Tibial artery (tissue), 4 donors: ENCODE results near the gene KRT9.

Experiments used
- DNase-seq, 2 donors: peaks; one replicate each; pipeline ENCODE4 v3.0.0-alpha.2; 2019
- H3K27ac ChIP-seq, 2 donors: fragments of 200-600 bp; sonication (generic) in 1 of 2; 1 replicate in 1 of 2; 2 replicates in 1 of 2; pipeline ENCODE4 v1.5.1; 2018 to 2019; ENCODE audit warnings: mild to moderate bottlenecking in 1 of 2
- H3K27me3 ChIP-seq, 2 donors: fragments of 200-600 bp; sonication (generic) in 1 of 2; one replicate each; pipeline versions ENCODE4 v1.5.1 to v1.6.0; 2016 to 2019
- H3K36me3 ChIP-seq, 3 donors: fragments of 200-600 bp; sonication (generic) in 2 of 3; one replicate each; pipeline ENCODE4 v1.5.1; 2016 to 2019; ENCODE audit warnings: mild to moderate bottlenecking in 2 of 3
- H3K4me1 ChIP-seq, 4 donors: fragments of 200-600 bp; sonication (generic) in 2 of 4; 1 replicate in 3 of 4; 2 replicates in 1 of 4; pipeline ENCODE4 v1.5.1; 2016 to 2019
- H3K4me3 ChIP-seq, 2 donors: fragments of 200-600 bp; sonication (generic) in 1 of 2; 1 replicate in 1 of 2; 2 replicates in 1 of 2; pipeline ENCODE4 v1.5.1; 2018 to 2019; ENCODE audit warnings: mild to moderate bottlenecking in 2 of 2
- H3K9me3 ChIP-seq, 3 donors: fragments of 200-600 bp; sonication (generic) in 1 of 3; one replicate each; pipeline ENCODE4 v1.5.1; 2016 to 2019
- CTCF ChIP-seq, 2 experiments: fragments of 200-600 bp in 1 of 2; fragments of 450-650 bp in 1 of 2; IDR thresholded peaks; one replicate each; pipeline ENCODE4 v1.5.1; 2017 to 2019; ENCODE audit warnings: antibody characterized with exemption in 2 of 2, mild to moderate bottlenecking in 1 of 2, moderate library complexity in 1 of 2
- intact Hi-C: fragments of 100-400 bp; cut with DNase I; formaldehyde crosslinking; loops from one replicate; pipeline ENCODE4 v1.15.0; 2023; ENCODE audit warnings: low total_unique reads

Gene KRT9

GRCh38 chr17:41518789-41519449, 52.9 kb downstream of the KRT9 start, which contains the start of gene KRT15:
KRT15 (minus strand) TSS chr17:41518890; CDS start chr17:41518827, 63 bp downstream.
- Histone ChIP-seq H3K27ac (no peak within 1 kb of the TSS), H3K9me3 (no peaks in the 10 kb centered on the region), H3K4me1 (peaks cover 0 to 14% (median 0%) of the 10 kb centered on the region in 4 donors), H3K36me3 (peaks cover 0 to 13% (median 0%) of the 10 kb centered on the region in 3 donors), H3K4me3 (no peak within 1 kb of the TSS), H3K27me3 (peaks cover 0 to 35% of the 10 kb centered on the region in 2 donors)
- no peak for DNase-seq
- intact Hi-C loops: no loop called here
- TF ChIP-seq CTCF (IDR thresholded peaks at IDR 0.05): no peak

GRCh38 chr17:41518031-41518430, 53.8 kb downstream of the KRT9 start:
- TF ChIP-seq CTCF (IDR thresholded peaks at IDR 0.05): no peak
- Histone ChIP-seq H3K27me3 (peaks cover 0 to 35% of the 10 kb centered on the region in 2 donors), H3K27ac (no peak overlapping the region), H3K9me3 (no peaks in the 10 kb centered on the region), H3K4me3 (no peak overlapping the region), H3K36me3 (peaks cover 0 to 13% (median 0%) of the 10 kb centered on the region in 3 donors), H3K4me1 (peaks cover 0 to 12% (median 0%) of the 10 kb centered on the region in 4 donors)
- no peak for DNase-seq
- intact Hi-C loops: no loop called here

- intact Hi-C loops: no loop called here
- TF ChIP-seq CTCF (IDR thresholded peaks at IDR 0.05): no peak
- DNase-seq: no peak
- no peak overlapping the region for H3K27ac ChIP-seq
- H3K27me3 ChIP-seq: peaks cover 0 to 25% of the 10 kb centered on the region in 2 donors
- peaks cover 0 to 13% (median 0%) of the 10 kb centered on the region in 3 donors for H3K36me3 ChIP-seq
- H3K4me3 ChIP-seq: no peak overlapping the region
- peaks cover 0 to 11% (median 0%) of the 10 kb centered on the region in 4 donors for H3K4me1 ChIP-seq
- H3K9me3 ChIP-seq: no peaks in the 10 kb centered on the region
These were observed 55.0 kb downstream of the KRT9 start for GRCh38 chr17:41516830-41517283.

GRCh38 chr17:41516147-41516829, 55.6 kb downstream of the KRT9 start:
- Histone ChIP-seq H3K9me3 (no peaks in the 10 kb centered on the region), H3K27ac (no peak overlapping the region), H3K36me3 (peaks cover 0 to 13% (median 0%) of the 10 kb centered on the region in 3 donors), H3K27me3 (peaks cover 0 to 20% of the 10 kb centered on the region in 2 donors), H3K4me1 (peaks cover 0 to 7% (median 0%) of the 10 kb centered on the region in 4 donors), H3K4me3 (no peak overlapping the region)
- intact Hi-C loops: no loop called here
- DNase-seq: no peak
- no peak for TF ChIP-seq CTCF (IDR thresholded peaks at IDR 0.05)
